Measurements from ENCODE around the gene PLEKHG3.

GRCh38 chr14:64675312-64675711, 28.9 kb upstream of the PLEKHG3 start:
- TF ChIP-seq TIGD3 (CRISPR knock-in tag; IDR thresholded peaks at IDR 0.05; ENCODE audit: borderline replicate concordance) (no peak), ZNF598 (CRISPR knock-in tag; IDR thresholded peaks at IDR 0.05; ENCODE audit: borderline replicate concordance) (no peak)
